SK-N-MC (cell line): ENCODE data around the gene PRELP.

Source experiments
- EZH2 ChIP-seq: fragments of 200-600 bp; sonication (generic); IDR thresholded peaks from one replicate; pipeline ENCODE4 v1.6.1; 2017; ENCODE audit warnings: antibody characterized with exemption
- FOXP2 ChIP-seq: optimal IDR thresholded peaks from 2 replicates; pipeline ENCODE3; 2011; ENCODE audit warnings: mild to moderate bottlenecking, moderate library complexity; ENCODE audit not compliant: insufficient read depth; ENCODE audit errors: extremely low read length, control extremely low read depth
- POLR2AphosphoS5 ChIP-seq: IDR thresholded peaks from 2 replicates; pipeline ENCODE4 v1.6.1; 2012; ENCODE audit warnings: mild to moderate bottlenecking, low read depth, low read length, borderline replicate concordance

DNA sequence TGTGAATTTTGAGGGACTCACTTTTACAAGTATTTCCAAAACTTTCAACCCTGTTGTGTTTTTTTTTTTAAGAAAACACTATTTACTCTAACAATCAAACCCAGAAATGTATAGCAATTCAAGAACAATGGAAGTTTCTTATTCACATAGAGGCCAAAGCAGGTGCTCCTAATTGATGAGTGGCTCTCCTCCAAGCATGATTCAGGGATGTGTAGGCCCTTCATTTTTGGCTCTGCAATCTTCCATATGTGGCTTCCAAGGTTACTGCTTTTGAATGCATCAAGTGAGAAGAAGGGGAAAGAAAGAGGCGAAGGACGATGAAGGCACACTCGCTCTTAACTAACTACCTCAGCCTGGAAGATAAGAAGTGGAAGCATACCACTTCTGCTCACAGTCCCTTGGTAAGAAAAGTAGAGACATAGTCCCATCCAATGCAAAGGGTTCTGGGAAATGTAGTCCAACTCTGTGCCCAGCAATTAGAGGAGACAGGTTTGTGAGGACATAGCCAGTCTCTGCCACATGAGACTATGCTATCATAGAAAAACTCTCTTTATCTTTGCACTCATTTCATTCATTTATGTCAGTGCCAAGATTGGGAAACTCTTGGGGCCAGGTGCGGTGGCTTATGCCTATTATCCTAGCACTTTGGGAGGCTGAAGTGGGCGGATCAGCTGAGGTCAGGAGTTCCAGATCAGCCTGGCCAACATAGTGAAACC, 64.4 kb downstream of the PRELP start:
- no peak for TF ChIP-seq EZH2
- TF ChIP-seq POLR2AphosphoS5: no peak
- TF ChIP-seq FOXP2: no peak
